ENCODE data around the gene COL4A1.

DNA sequence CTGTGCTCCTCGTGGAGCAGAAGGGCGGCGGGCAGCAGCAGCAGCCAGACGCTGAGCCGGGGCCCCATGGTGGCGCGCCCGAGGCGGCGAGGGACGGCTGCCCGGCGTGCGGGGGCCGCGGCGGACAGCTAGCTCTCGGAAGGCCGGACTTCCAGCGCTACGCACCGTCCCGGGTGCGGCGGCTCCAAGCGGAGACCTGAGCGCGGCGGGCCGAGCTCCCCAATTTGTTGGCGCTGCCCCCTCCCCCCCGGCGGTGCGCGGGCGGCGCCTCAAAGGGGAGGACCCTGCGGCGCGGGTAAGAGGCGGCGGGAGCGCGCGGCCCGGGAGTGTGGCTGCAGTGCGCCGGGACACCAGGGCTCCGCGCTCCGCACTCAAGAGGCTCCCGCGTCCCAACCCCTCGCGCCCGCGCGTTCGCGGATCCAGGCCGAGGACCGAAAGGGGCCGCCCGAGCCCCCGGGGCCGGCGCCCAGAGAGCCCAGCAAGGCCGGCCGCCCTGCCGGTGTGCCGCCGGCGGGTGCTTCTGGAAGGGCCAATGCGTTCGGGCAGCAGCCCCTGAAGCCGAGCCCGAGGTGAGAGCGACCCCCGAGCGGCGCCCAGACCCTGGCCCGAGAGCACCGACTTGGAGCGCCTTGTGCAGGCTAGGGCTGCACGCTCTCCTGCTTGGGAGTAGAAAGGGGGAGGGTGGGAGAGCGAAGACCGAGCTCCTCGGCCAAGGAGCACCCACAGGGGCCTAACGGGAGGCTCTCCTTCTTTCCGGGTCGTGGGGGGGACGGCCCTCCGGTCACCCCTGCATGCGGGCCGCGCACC is at the start of gene COL4A1, which contains the start of gene COL4A2:
- TF ChIP-seq POLR2A (IDR thresholded peaks at IDR 0.05): peak; percentile 77 to 98
- TF ChIP-seq, protein P1, sequence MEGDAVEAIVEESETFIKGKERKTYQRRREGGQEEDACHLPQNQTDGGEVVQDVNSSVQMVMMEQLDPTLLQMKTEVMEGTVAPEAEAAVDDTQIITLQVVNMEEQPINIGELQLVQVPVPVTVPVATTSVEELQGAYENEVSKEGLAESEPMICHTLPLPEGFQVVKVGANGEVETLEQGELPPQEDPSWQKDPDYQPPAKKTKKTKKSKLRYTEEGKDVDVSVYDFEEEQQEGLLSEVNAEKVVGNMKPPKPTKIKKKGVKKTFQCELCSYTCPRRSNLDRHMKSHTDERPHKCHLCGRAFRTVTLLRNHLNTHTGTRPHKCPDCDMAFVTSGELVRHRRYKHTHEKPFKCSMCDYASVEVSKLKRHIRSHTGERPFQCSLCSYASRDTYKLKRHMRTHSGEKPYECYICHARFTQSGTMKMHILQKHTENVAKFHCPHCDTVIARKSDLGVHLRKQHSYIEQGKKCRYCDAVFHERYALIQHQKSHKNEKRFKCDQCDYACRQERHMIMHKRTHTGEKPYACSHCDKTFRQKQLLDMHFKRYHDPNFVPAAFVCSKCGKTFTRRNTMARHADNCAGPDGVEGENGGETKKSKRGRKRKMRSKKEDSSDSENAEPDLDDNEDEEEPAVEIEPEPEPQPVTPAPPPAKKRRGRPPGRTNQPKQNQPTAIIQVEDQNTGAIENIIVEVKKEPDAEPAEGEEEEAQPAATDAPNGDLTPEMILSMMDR (IDR thresholded peaks at IDR 0.05): peak in 2 of 12 donors; percentile 8 to 12

Data from heart left ventricle (tissue), 13 donors.